ENCODE results near the gene NADSYN1.
"Not testable (repeated sequence)": the region's sequence is repeated elsewhere in the genome, so short reads cannot be mapped to it uniquely, and the experiment has no call there.

NADSYN1 gene

GRCh38 chr11:71530602-71531001 lies 77.6 kb downstream of the NADSYN1 start:
- no peak for FAIRE-seq

DNA sequence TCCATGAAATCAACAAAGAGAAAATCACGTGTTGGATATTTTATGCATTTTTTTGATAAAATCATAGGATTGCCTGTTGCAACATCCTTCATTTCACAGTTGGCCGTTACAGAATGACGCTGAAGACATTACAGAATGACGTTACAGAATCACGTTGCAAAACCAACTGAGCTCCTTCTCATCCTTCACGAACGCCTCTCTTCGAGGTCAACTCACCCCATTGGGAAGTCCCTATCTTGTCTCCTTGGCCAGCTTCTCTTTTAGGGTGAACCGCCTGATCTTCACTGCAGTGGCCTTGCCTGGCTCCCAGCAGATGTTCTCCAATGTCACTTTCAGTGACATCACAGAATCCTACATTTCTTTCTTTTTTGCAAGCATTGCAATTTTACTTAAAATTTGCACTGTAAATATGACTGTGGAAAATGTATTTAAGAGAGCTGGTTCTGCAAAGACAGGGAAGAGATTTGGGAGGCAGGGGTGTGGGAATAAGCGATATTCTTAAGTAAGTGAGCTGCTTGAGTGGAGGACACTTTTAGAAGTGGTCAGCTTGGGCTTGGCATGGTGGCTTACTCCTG lies 79.1 kb downstream of the NADSYN1 start:
- no peak for FAIRE-seq

- not testable (repeated sequence) for FAIRE-seq
Measured at GRCh38 chr11:71534711-71535608, 82.0 kb downstream of the NADSYN1 start.

DNA sequence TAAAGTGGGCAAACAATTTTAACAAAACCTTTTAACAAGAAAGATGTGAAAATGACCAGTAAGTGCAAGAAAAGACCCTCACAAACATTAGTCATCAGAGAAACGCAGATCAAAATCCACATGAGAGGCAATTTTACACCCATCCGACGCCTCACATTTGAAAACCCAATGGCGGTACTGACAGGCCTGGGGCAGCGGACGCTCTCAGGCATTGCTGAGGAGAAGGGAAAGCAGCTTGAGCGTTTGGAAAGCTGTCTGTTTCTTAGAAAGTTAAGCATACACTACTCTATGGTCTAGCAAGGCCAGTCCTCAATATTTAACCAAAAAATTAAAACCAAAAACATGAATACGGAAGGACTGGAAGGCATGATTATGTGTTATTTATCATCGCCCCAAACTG lies 82.8 kb downstream of the NADSYN1 start:
- FAIRE-seq, result no peak

DNA sequence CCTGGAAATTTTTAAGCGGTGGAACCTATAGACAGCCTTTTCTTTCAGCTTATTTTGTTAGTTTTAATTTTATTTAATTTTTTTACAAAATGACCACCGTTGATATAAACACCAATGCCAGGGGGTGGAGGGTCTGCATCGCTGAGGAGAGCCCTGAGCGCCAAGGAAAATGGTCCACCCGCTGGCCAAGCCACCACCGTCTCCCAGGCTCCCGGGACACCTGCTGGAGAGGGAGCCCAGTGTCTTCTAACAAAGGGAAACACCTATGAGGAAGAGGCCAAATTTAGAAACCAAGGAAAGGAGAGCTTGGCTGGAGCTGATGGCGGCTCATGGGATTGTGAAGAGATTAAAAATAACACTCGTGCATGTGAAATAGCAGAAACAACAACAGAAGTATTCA lies 84.5 kb downstream of the NADSYN1 start:
- no peak for FAIRE-seq

DNA sequence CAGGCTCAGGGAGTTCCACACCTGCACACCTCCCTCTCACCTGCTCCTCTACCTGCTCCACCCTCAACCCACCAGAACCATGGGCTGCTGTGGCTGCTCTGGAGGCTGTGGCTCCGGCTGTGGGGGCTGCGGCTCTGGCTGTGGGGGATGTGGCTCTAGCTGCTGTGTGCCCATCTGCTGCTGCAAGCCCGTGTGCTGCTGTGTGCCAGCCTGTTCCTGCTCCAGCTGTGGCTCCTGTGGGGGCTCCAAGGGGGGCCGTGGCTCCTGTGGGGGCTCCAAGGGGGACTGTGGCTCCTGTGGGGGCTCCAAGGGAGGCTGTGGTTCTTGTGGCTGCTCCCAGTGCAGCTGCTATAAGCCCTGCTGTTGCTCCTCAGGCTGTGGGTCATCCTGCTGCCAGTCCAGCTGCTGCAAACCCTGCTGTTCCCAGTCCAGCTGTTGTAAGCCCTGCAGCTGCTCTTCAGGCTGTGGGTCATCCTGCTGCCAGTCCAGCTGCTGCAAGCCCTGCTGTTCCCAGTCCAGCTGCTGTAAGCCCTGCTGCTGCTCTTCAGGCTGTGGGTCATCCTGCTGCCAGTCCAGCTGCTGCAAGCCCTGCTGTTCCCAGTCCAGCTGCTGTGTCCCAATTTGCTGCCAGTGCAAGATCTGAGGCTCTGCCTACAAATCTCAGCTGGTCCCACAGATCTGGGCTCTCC lies 85.1 kb downstream of the NADSYN1 start, which contains the start of gene KRTAP5-8:
TSS of gene KRTAP5-8 (plus strand) at position 49 of the 689 bp plus-strand sequence. CDS start at position 80, 31 bp downstream.
- FAIRE-seq, result not testable (repeated sequence)

GRCh38 chr11:71538666-71538990 lies 85.6 kb downstream of the NADSYN1 start:
- FAIRE-seq, result no peak

DNA sequence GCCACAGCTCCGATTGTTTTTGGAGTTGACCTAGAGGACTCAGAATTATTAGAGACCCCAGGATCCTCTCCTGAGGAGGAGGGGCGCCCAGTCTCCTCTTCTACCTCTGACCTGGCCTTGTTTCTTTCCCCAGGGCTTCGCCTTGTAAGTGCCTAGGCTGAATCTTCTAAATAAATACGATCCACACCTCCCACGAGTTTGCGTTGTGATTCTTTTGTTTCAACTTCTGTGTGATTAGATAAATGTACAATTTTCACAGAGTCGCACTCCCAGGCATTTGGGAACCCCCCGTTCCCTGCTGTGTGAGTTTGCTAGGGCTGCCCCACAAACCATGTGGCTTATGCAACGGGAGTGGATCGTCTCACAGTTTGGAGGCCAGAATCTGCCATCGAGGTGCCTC lies 86.0 kb downstream of the NADSYN1 start:
- FAIRE-seq, result no peak

GRCh38 chr11:71539971-71540370 lies 87.0 kb downstream of the NADSYN1 start:
- not testable (repeated sequence) for FAIRE-seq

- not testable (repeated sequence) for FAIRE-seq
Measured at GRCh38 chr11:71540521-71541304, 87.7 kb downstream of the NADSYN1 start.

GRCh38 chr11:71542382-71542781 lies 89.4 kb downstream of the NADSYN1 start:
- FAIRE-seq, result no peak

DNA sequence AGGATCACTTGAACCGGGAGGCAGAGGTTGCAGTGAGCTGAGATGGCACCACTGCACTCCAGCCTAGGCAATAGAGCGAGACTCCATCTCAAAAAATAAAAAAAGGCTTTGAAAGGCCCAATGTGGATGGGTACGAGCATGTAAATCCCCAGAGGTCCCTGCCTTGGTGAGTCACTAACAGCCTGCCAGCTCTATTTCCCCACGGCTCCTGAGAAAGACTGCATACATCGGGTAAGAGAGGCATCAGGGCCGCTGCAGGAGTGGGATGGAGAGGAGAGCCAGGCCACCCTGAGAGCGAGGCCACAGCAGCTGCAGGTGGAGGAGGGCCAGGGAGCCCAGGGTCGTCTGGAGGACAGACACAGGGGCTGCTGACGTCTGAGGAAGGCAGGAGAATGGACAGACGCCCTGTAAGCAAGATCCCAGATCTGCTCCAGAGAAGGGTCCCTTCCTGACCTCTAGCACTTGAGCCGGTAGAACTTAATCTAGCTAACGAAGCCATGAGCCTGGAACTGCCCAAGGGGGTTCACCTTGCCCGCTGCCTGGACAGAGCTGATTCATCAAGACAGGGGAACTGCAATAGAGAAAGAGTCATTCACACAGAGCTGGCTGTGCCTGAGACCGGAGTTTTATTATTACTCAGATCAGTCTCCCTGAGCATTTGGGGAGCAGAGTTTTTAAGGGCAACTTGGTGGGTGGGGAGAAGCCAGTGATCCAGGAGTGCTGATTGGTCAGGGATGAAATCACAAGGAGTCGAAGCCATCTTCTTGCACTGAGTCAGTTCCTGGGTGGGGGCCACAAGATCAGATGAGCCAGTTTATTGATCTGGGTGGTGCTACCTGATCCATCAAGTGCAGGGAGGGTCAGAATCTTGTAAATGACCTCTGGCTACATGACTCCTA lies 90.1 kb downstream of the NADSYN1 start:
- no peak for FAIRE-seq

- FAIRE-seq, result no peak
Measured at GRCh38 chr11:71543866-71544265, 90.9 kb downstream of the NADSYN1 start.

- FAIRE-seq, result no peak
Measured at GRCh38 chr11:71544525-71545214, 91.7 kb downstream of the NADSYN1 start.

- no peak for FAIRE-seq
Measured at GRCh38 chr11:71545405-71545966, 92.5 kb downstream of the NADSYN1 start.

DNA sequence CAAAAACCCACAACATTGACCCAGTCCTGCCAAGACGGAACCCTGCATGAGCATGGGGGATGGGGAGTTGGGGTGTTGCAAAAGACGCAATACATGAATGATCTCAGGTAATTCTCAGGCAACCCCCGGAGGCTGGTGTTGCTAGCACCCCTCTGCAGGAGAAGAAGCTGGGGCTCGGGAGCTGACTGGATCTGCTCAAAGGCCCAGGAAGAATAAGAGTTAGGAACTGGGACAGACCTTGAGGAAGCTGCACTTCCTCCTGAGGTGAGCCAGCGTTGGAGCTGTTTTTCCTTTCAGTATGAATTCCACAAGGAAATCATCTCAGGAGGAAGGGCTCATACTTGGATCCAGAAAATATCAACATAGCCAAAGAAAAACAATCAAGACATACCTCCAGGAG lies 95.1 kb downstream of the NADSYN1 start, which contains the start of gene KRTAP5-9:
TSS of gene KRTAP5-9 (plus strand) at position 301 of the 400 bp plus-strand sequence. CDS start 238 bp downstream, outside the sequence.
- FAIRE-seq, result no peak

- no peak for FAIRE-seq
Measured at GRCh38 chr11:71548716-71549151, 95.7 kb downstream of the NADSYN1 start.

All from G401.6 (cell line).